HG03457 (cell line): ENCODE results near the gene DMAC2.
"Not testable (repeated sequence)": the region's sequence is repeated elsewhere in the genome, so short reads cannot be mapped to it uniquely, and the experiment has no call there.

Experiments used
- ATAC-seq: cut with Tn5 transposase; IDR thresholded peaks from one replicate; pipeline ENCODE4 v1.9.1; 2021; ENCODE audit warnings: moderate number of reproducible peaks; ENCODE audit not compliant: unreplicated experiment

DMAC2 gene

DNA sequence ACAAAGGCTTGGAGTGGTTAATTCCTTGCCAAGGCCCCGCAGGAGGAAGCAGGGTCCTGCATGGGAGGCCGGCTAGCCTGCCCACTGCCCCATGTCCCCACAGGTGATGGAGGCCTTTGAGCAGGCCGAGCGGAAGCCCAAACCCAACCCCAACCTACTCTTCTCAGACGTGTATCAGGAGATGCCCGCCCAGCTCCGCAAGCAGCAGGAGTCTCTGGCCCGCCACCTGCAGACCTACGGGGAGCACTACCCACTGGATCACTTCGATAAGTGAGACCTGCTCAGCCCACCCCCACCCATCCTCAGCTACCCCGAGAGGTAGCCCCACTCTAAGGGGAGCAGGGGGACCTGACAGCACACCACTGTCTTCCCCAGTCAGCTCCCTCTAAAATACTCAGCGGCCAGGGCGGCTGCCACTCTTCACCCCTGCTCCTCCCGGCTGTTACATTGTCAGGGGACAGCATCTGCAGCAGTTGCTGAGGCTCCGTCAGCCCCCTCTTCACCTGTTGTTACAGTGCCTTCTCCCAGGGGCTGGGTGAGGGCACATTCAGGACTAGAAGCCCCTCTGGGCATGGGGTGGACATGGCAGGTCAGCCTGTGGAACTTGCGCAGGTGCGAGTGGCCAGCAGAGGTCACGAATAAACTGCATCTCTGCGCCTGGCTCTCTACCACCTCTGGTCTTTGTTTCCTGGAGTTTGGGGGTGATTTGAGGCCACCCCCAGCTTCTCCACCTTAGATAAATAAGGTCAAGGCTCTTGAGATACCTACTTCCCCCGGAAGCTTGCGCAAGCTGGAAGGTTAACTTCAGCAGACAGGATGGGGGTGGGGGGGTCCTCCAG, 15.2 kb downstream of the DMAC2 start:
- ATAC-seq, result no peak

DNA sequence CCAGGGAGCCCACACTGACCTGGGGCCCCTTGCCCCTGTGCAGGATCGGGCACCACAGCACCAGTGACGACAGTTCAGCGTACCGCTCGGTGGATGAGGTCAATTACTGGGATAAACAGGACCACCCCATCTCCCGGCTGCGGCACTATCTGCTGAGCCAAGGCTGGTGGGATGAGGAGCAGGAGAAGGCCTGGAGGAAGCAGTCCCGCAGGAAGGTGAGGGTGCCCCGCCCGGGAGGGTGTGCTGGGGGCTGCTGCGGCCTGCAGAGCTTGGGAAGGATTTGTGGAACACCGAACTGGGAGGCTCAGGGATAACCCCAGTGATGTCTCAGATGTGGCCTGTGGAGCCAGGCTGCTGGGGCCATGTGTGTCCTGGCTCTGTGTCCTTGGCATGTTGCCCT, 16.8 kb downstream of the DMAC2 start:
- ATAC-seq, result no peak

DNA sequence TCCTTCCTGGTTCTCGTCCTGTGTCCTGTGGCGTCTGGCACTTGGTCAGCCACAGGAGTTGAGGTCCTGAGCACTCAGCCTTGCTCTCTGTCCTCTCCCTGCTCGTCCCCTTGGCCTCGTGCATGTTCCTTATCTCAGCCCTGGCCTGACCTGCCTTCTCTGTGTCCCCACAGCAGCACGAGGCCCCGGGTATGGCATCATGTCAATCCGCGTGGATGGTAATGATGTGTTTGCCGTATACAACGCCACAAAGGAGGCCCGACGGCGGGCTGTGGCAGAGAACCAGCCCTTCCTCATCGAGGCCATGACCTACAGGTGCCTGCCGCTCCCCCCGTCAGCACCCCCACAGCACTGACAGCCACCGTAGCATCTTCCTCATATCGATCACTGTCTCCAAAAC, 17.3 kb downstream of the DMAC2 start:
- ATAC-seq, result no peak

DNA sequence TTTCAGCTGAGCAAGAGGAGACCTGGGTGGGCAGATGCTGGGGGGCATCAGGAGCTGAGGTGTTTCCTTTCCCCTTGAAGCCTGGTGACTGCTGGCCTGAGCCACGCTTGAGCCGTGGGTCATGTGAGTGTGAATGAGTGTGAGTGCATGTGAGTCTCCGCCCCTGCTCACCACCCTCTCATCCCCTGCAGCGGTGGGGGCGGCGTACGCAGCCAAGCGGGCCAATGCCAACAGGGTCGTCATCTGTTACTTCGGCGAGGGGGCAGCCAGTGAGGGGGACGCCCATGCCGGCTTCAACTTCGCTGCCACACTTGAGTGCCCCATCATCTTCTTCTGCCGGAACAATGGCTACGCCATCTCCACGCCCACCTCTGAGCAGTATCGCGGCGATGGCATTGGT, 17.7 kb downstream of the DMAC2 start:
- ATAC-seq, result no peak

DNA sequence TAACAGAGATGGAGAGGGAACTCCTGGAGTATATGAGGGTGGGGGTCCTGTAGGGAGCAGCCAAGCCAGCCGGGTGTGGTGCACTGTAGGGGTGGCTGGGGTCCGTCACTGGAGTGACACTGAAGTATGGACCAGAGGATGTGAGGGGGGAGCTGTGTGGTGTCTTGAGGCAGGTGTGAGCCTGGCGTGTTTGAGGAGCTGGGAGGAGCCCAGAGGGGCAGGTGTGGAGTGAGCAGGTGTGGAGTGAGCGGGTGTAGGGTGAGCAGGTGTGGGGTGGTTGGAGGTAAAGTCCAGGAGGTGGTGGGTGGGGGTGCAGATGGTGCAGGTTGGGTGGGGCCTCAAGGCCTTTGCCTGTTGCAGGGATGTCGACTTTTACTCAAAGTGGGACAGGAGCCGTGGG, 18.4 kb downstream of the DMAC2 start:
- no peak for ATAC-seq

DNA sequence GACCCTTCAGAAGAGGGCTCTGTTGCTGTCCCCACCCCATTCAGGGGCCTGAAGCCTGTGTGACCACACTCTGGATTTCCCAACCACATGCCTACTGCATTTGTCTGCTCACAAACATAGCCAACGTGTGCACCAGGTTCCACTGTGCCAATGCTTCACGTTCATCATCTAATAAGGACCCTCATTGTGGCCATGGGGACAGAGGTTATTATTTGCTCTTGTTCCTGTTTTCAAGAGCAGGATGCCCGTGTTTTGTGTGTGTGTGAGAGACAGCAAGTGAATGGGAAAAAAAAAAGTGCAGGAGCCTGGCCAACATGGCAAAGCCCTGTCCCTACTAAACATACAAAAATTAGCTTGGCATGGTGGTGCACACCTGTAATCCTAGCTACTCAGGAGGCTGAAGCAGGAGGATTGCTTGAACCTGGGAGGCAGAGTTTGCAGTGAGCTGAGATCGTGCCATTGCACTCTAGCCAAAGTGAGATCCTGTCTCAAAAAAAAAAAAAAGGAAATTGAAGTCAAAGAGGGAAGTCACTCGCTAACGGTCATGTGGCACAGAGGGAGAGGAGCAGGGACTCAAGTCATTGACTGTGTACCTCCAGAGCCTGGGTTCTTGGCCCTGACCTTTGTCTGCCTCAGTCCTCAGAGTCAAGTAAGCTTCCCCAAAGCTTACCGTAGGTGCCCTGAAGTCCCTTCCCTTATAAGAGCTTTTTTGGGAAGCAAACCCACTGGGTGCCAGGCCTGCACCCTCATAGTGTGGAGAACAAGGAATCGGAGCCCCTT, 19.4 kb downstream of the DMAC2 start:
- no peak for ATAC-seq

DNA sequence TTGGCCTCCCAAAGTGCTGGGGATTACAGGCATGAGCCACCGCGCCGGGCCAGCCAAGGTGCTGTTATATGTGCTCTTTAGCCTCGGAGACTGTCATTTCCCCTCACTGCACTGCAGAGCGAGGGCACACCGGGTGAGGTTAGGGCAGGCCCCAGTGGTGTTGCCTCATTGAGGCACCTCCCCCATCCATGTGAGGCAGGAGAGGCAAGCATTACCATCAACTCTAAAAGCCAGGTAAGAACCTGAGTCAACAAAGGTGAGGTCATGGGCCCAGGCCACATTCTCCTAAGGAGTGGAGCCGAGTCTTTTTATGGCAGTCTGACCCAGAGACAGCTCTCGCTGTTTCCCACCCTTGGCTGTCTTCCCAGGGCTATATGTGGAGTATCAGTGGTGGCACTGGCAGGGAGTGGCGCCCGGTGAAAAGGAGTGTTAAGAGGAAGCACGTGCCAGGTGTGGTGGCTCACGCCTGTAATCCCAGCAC, 23.5 kb downstream of the DMAC2 start:
- no peak for ATAC-seq

DNA sequence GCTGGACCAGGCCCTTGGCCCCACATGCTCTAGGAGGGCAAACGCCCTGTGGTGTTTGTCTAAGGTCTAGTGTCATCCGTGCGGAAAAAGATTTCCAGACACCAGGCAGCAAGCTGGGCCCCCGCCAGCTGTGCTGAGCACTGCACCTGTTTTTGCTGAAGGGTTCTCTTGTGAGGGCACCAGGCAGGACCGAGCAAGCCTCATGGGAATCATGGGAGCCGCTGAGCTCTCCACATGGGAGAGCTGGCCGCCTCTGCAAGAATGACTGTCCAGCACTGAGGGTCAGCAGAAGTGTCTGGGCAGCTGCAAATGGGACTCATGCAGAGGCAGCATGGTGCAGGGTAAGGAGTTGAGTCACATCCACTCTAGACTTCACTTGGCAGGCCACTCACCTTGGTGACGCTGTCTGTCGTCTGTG, 24.5 kb downstream of the DMAC2 start:
- ATAC-seq, result no peak

DNA sequence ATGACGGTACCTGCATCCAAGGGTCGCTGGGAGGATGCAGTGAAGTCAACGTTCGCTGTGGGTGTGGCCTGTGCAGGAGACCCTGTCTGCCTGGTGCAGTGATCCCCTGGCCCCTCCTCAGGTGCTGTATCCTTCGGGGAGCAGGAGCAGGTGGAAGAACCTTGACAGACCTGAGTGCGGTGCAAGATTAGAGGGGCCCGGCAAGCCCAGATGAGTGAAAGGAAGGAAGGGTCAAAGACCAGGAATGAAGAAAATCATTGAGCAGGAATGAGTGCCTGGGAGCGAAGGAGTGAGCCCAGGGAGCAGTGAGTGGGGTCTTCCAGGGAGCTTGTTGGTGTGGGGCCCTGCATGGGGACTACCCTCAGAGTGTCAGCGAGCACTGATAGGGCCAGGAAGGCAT, 25.3 kb downstream of the DMAC2 start:
- no peak for ATAC-seq

DNA sequence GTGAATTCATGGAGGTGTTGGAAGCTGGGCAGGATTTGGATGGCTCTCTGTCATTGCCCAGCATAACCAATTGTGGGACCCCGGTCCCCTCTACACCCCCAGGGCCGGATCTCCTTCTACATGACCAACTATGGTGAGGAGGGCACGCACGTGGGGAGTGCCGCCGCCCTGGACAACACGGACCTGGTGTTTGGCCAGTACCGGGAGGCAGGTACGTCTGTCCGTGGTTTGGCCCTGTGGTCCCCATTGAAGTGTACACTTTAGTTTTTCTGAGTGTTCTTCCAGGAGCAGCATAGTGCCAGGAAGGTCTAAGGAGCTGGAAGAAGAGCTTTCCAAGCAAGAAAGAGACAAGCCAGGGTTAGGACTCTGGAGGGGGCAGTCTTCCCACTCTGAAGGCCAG, 25.8 kb downstream of the DMAC2 start:
- no peak for ATAC-seq

DNA sequence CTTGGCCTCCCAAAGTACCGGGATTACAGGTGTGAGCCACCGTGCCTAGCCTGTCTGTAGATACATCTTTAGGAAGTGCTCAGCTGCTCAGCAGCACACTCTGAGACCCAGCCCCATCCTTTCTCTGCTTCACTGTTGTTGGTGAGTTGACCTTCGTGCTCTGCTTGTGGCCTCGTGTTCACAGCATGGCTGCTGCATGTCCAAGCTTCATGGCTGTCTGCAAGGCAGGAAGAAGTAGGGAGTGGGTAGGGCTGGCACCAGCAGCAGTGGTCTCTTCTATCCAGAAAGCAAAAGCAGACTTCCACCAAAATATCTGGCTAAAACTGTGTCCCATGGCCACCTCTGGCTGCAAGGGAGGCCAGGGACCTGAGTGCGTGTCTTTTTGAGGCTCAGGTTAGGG, 26.8 kb downstream of the DMAC2 start:
- ATAC-seq, result no peak

DNA sequence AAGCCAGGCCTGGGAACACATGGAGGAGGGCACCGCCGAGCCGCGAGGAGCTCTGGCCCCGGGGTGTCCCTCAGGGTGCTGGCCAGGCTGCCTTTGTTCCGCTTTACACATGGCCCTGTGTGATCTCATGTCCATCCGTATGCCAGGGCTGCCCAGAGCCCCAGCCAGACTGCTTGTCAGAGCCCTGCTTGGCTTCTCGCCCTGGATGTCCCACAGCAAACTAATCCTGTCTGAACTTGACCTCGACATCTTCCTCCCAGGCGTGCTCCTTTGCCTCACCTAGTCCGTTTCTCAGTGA, 27.8 kb downstream of the DMAC2 start:
- no peak for ATAC-seq

DNA sequence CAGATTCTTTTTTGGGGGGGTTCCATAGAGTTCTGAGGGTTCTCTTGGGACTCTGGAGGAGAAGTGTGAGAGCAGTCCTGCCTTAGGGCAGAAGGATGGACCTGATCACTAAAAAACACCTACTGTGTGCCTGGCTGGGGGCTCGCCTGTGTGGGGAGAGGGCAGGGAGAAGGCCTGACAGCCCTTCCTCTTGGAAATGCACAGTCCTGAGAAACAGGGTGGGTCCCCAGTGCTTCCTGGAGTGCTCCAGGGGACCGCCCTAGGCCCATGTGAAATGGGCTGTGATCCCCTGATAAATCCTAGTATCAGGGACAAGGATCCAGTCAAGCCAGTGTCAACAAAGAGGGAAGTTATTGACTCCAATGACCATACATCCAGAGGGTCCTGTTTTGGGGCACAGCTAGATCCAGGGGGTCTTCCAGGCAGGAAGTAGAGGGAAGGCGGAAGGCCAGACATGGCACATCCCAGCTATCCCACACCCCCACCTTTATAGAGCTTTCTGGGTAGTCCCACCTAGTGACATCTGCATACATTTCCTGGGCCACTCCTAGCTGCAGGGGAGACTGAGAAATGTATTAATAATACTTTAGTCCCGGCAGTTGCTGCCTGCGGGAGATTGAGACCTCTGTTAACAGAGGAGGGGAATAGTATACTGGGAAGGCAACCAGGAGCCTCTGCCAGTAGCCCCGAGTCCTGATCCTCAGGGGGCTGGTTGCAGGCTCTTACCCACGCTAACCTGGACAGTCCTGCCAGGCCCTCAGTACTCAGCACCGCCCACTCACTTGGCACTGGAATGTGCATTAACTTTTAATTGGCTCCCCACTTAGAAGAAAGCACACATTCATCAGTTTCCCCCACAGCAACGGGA, 28.4 kb downstream of the DMAC2 start:
- ATAC-seq, result no peak

DNA sequence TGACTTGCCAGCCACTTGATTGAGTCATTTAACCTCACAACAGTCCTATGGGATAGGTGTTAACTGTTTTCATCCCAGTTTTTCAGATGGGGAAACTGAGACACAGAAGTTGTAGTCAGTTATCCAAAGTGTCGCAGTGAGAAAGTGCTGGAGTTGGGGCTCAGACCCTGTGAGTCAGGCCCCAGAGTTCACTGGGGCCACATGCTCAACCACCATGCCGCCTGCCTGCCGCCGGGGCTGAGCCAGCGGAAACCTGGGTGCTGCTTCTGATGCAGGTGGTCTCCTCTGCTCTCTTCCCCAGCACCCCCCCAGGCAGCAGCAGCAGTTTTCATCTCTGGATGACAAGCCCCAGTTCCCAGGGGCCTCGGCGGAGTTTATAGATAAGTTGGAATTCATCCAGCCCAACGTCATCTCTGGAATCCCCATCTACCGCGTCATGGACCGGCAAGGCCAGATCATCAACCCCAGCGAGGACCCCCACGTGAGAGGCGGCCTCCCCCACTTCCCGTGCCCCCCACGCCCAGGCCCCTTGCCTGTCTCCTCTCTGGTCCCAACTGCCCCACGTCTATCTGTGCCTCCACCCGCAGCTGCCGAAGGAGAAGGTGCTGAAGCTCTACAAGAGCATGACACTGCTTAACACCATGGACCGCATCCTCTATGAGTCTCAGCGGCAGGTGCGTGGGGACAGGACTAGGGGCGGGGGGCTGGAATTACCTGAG, 29.2 kb downstream of the DMAC2 start:
- ATAC-seq, result no peak

DNA sequence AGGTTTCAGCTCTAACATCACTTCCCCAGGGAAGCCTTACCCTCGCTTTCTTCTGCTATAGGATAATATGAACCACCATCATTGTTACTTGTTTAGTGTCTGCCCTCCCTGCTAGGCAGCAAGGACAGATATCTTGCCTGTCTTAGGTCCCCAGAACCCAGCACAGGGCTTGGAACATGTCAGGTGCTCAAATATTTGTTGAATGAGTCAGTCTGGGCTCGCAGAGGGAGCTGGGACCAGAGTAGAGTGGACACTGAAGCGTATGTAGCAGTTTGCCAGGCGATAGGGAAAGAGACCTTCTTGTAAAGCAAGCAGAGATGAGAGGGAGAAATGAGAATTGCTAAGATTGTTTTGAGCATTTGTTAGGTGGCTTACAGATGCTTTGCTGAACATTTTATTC, 30.4 kb downstream of the DMAC2 start:
- ATAC-seq, result no peak

DNA sequence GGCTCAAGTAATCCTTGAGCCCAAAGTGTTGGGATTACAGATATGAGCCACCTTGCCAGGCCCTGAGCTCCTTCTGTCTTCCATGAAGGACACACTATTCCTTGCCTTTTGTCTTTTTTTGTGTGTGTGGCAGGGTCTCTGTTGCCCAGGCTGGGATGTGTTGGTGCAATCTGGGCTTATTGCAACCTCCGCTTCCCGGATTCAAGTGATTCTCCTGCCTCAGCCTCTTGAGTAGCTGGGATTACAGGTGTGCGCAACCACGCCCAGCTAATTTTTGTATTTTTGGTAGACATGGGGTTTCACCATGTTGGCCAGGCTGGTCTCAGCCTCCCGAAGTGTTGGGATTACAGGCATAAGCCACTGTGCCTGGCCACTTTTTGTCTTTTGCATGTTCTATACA, 30.9 kb downstream of the DMAC2 start:
- not testable (repeated sequence) for ATAC-seq

DNA sequence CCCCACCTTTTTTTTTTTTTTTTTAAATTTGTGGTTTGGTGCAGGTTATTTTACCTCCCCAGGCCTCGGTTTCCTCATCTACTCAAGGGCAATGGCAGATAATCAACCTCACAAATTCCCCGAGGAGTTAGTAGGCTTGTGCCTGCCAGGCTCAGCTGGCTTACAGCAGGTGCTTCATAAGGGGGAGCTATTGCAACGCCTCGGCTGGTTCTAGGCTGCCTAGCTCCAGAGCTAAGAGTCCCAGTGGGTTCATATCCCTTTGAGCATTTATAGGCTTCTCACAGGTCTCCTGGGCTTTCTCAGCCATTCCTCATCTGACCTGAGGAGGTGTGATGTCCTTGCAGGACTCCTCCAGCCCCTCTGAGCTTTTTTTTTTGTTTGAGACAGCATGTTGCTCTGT, 31.5 kb downstream of the DMAC2 start:
- ATAC-seq, result no peak

DNA sequence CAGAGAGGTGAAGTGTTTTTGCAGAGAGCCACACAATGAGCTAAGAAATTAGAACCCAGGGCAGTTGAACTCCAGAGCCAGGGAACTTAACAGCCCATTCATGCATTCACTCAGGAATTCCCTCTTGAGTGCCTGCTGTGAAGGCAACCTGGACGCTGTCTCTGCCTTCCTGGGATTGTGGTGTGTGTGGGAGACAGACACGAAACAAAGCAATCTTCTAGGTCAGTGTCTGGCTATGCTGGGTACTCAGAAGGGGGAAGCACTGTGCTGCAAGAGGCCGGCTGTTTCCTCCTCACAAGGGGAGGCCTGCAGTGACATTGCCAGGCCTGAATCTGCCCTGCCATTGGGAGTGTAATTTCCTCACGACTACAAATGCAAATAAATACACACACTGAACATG, 32.4 kb downstream of the DMAC2 start:
- no peak for ATAC-seq

DNA sequence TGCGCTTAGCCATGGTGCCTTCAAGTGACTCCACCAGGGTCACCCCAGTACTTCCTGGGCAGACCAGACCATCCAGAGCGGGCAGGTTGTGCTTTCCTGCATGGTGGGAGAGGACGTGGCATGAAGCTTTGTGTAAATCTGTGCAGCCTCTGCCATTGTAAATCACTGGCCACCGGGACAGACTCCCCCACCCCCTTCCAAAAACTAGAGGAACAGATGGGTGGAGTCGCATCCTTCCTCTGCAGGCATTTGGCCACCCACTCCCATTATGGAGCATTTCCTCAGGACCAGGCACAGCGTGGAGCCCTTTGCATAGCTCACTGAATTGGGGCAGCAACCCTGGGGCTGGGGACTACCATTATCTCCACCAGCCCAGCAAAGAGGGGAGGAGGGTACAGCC, 33.9 kb downstream of the DMAC2 start:
- ATAC-seq, result no peak

DNA sequence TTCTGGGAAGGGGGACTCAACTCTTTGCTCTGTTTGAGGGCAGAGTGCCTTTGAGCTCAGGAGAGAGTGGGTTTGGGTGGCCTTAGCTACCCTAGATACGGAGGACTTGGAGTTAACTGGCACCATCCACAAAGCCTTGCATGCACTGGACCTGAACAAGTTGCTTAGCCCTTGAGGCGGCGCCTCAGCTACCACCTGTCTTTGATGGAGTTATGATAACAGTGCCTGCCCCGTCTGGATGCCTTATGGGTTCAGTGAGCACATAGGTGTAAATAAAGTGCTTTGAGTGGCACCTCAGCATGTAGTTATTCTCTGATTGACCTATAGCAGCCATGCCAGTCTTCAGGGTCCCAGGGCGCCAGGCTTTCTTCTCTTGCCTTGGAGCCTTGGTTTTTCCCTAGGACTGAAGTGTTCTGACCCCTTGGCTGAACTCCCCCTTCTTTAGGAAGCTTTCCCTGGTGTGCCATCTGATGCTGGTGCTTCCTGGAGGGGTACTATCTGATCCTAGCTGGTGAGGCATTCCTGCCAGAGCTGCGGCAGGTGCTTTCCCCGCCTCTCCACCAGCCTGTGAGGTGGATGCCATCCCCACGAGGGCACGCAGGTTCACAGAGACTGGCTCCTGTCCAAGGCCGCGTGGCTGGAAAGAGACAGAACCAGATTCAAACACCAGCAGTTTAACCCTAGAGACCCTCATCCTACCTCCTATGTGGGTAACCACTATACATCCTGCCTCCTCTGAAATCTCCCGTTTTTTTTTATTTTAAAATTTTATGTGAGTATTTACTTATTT, 36.3 kb downstream of the DMAC2 start:
- no peak for ATAC-seq
